OCI-LY3 (cell line): ENCODE results near the gene TAMALIN.

Source experiments
- CTCF ChIP-seq: fragments of 200-600, 300-600 bp; sonication (generic); IDR thresholded peaks from 2 replicates; pipeline ENCODE4 v1.5.1; 2014; ENCODE audit warnings: antibody characterized with exemption, low read length, low read depth
- EZH2phosphoT487 ChIP-seq: fragments of 200-600 bp; shearing (Covaris generic); IDR thresholded peaks from 2 replicates; pipeline ENCODE4 v1.6.1; 2018; ENCODE audit warnings: antibody characterized with exemption, mixed run types, low read depth

GRCh38 chr12:52032804-52033445, 26.2 kb downstream of the TAMALIN start:
- TF ChIP-seq CTCF, result no peak
- TF ChIP-seq EZH2phosphoT487, result no peak
